ENCODE results near the gene UNC13A. TPM values are rescaled to one million over a fixed set of nuclear protein-coding genes. Genes with fewer than 3 reads are reported as not detected.

UNC13A gene
- total and polyA plus RNA-seq, 2 donors (not counting 3 experiments of a cell fraction or from before 2014, with no cell fraction given), result 0.04 to 0.09 TPM

DNA sequence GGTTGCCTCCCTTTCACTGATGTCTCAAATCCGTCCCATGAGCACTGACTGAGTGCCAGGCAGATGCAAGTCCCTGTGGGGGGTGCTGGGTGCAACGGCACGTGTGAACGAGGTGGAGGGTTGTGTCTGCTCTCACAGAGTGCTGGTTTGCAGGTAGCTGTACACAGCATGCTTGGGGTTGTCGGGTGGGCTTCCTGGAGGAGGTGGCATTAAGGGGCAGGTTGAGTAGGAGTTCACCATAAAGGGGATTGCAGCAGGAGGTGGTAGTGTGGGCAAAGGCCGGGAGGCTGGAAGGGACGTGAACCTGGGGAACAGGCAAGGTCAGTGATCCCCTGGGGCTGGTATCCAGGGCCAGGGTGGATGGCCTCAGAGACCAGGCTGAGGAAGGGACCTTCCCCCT lies 115.5 kb downstream of the UNC13A start:
- H3K4me1 ChIP-seq (ENCODE audit: control insufficient read depth, extremely low read depth, insufficient read depth, low read length), result no peaks in the 10 kb centered on the region
- dilution Hi-C loops (cut with MboI; ENCODE audit: extremely low pct_ligation_motif_present, low sequenced_read_pairs) (no loop called here), intact Hi-C loops (cut with micrococcal nuclease) (no loop called here)
- no peak overlapping the region for H3K4me2 ChIP-seq (ENCODE audit: insufficient read depth, low read length)
- H3K27ac ChIP-seq (ENCODE audit: insufficient read depth, low read depth, low read length), result no peak overlapping the region
- no peaks in the 10 kb centered on the region for H3K79me2 ChIP-seq (ENCODE audit: control insufficient read depth, insufficient read depth, low read length)
- FAIRE-seq, result no peak
- H3K9me3 ChIP-seq (replicated peaks; ENCODE audit: control insufficient read depth, insufficient read depth, low read length), result no peaks in the 10 kb centered on the region
- H2AFZ ChIP-seq (ENCODE audit: low read depth, low read length), result no peak overlapping the region
- TF ChIP-seq MYC (IDR thresholded peaks at IDR 0.05; ENCODE audit: low read depth, low read length) (no peak), POLR2AphosphoS5 (IDR thresholded peaks at IDR 0.05; ENCODE audit: insufficient read depth, low read depth, low read length) (no peak), POLR2A (IDR thresholded peaks at IDR 0.05; ENCODE audit: low read depth, low read length) (no peak), EZH2 (IDR thresholded peaks at IDR 0.05; ENCODE audit: borderline replicate concordance, low read depth, low read length, severe bottlenecking) (no peak), JUN (IDR thresholded peaks at IDR 0.05; ENCODE audit: borderline replicate concordance, insufficient read depth, insufficient read length, low read depth) (no peak), GATA2 (IDR thresholded peaks at IDR 0.05; ENCODE audit: insufficient read depth, insufficient read length, low read depth, low read length) (no peak), FOS (IDR thresholded peaks at IDR 0.05; ENCODE audit: borderline replicate concordance, insufficient read depth, low read length) (no peak)
- TF ChIP-seq, protein P1, sequence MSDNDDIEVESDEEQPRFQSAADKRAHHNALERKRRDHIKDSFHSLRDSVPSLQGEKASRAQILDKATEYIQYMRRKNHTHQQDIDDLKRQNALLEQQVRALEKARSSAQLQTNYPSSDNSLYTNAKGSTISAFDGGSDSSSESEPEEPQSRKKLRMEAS (IDR thresholded peaks at IDR 0.05; ENCODE audit: insufficient read depth, insufficient read length), result no peak
- TF ChIP-seq, protein P2, sequence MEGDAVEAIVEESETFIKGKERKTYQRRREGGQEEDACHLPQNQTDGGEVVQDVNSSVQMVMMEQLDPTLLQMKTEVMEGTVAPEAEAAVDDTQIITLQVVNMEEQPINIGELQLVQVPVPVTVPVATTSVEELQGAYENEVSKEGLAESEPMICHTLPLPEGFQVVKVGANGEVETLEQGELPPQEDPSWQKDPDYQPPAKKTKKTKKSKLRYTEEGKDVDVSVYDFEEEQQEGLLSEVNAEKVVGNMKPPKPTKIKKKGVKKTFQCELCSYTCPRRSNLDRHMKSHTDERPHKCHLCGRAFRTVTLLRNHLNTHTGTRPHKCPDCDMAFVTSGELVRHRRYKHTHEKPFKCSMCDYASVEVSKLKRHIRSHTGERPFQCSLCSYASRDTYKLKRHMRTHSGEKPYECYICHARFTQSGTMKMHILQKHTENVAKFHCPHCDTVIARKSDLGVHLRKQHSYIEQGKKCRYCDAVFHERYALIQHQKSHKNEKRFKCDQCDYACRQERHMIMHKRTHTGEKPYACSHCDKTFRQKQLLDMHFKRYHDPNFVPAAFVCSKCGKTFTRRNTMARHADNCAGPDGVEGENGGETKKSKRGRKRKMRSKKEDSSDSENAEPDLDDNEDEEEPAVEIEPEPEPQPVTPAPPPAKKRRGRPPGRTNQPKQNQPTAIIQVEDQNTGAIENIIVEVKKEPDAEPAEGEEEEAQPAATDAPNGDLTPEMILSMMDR (IDR thresholded peaks at IDR 0.05; ENCODE audit: extremely low read depth in 1 of 2, insufficient read depth in 1 of 2, low read depth in 1 of 2, low read length in 2 of 2), result no peak
- ChIA-PET CTCF (interaction anchor here (0.8 to 2.3 kb wide), 7 partner anchors 9 to 194 kb away, joined by 3 to 18 read pairs (median 3); no protein-coding TSS in a partner anchor), POLR2A (no interaction called here)
- H3K36me3 ChIP-seq (ENCODE audit: control insufficient read depth in 2 of 2, extremely low read depth in 1 of 2, insufficient read depth in 2 of 2, low read length in 2 of 2), result peaks cover 26 to 50% of the 10 kb centered on the region in 2 experiments
- no TSS peak for BruUV-seq (replicated peaks)
- H3K4me3 ChIP-seq (replicated peaks in 1 of 3; ENCODE audit: insufficient read depth in 1 of 3, low read depth in 1 of 3, low read length in 3 of 3), result no peak overlapping the region
- H3K27me3 ChIP-seq (ENCODE audit: control insufficient read depth in 2 of 2, insufficient read depth in 2 of 2, low read length in 2 of 2), result no peaks in the 10 kb centered on the region
- H3K9me1 ChIP-seq (replicated peaks; ENCODE audit: control insufficient read depth, extremely low read depth, insufficient read depth, low read length), result no peaks in the 10 kb centered on the region
- no peak overlapping the region for H3K9ac ChIP-seq (replicated peaks; ENCODE audit: extremely low read depth, insufficient read depth, low read length)
- DNase-seq (ENCODE audit: low read depth, low spot score), result no peak
- H4K20me1 ChIP-seq (replicated peaks; ENCODE audit: control insufficient read depth, extremely low read depth, insufficient read depth, low read length), result no peaks in the 10 kb centered on the region

Data from endothelial cell of umbilical vein (primary cell).